NB4 (cell line): ENCODE measurements around the gene DMC1.

ENCODE experiments used
- MYC ChIP-seq: IDR thresholded peaks from 2 replicates; pipeline ENCODE4 v1.6.1; 2011; ENCODE audit warnings: low read depth, low read length
- TF ChIP-seq, protein P1 (sequence below): IDR thresholded peaks from one replicate; pipeline ENCODE4 v1.5.1; 2012; ENCODE audit warnings: low read depth, low read length

DNA sequence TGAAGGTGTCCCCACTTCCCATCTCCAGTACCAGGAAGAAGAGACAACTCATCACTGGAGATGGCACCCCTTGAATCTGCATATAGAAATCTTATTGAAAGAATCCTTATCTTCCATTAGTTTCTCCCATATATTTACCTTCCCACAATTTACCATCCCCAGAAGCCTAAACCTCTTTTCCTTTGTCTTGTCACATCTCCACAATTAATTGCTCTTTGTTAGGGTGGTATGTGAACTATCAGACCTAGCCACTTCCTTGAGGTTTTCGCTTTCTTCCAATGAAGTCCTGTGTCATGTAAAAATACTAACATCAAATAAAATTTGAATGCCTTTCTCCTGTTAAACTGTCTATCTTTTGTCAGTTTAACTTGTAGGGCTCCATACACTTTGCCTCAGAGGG is 48.3 kb upstream of the DMC1 start:
- no peak for TF ChIP-seq MYC
- TF ChIP-seq, protein P1, sequence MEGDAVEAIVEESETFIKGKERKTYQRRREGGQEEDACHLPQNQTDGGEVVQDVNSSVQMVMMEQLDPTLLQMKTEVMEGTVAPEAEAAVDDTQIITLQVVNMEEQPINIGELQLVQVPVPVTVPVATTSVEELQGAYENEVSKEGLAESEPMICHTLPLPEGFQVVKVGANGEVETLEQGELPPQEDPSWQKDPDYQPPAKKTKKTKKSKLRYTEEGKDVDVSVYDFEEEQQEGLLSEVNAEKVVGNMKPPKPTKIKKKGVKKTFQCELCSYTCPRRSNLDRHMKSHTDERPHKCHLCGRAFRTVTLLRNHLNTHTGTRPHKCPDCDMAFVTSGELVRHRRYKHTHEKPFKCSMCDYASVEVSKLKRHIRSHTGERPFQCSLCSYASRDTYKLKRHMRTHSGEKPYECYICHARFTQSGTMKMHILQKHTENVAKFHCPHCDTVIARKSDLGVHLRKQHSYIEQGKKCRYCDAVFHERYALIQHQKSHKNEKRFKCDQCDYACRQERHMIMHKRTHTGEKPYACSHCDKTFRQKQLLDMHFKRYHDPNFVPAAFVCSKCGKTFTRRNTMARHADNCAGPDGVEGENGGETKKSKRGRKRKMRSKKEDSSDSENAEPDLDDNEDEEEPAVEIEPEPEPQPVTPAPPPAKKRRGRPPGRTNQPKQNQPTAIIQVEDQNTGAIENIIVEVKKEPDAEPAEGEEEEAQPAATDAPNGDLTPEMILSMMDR: no peak
